GM23248 (cell line): ENCODE results near the gene EXOC6.

Experiments
- EZH2 ChIP-seq: fragments of 200-600 bp; sonication (generic); IDR thresholded peaks from 2 replicates; pipeline ENCODE4 v1.6.1; 2018; ENCODE audit warnings: antibody characterized with exemption, mild to moderate bottlenecking; ENCODE audit not compliant: insufficient read depth, poor library complexity, severe bottlenecking
- EZH2phosphoT487 ChIP-seq: fragments of 200-600 bp; sonication (generic); IDR thresholded peaks from 2 replicates; pipeline ENCODE4 v1.6.1; 2018; ENCODE audit warnings: antibody characterized with exemption, moderate library complexity, mild to moderate bottlenecking, low read depth; ENCODE audit not compliant: insufficient read depth

DNA sequence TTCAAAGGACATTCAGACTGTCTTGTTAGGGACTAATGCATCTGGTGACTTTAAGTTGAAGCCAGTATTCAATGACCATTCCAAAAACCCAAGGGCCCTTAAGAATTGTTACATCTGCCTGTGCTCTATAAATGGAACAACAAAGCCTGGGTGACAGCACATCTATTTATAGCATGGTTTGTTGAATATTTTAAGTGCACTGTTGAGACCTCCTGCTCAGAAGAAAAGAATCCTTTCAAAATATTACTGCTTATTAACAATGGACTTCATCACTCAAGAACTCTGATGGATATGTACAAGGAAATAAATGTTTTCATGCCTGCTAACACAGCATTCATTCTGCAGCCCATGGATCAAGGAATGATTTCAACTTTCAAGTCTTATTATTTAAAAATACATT is 179.2 kb downstream of the EXOC6 start:
- TF ChIP-seq EZH2 (no peak), EZH2phosphoT487 (no peak)
